Measurements from ENCODE around the gene PLA2G4F.

GRCh38 chr15:42171122-42171521 is 14.7 kb upstream of the PLA2G4F start:
- TF ChIP-seq, protein P1, sequence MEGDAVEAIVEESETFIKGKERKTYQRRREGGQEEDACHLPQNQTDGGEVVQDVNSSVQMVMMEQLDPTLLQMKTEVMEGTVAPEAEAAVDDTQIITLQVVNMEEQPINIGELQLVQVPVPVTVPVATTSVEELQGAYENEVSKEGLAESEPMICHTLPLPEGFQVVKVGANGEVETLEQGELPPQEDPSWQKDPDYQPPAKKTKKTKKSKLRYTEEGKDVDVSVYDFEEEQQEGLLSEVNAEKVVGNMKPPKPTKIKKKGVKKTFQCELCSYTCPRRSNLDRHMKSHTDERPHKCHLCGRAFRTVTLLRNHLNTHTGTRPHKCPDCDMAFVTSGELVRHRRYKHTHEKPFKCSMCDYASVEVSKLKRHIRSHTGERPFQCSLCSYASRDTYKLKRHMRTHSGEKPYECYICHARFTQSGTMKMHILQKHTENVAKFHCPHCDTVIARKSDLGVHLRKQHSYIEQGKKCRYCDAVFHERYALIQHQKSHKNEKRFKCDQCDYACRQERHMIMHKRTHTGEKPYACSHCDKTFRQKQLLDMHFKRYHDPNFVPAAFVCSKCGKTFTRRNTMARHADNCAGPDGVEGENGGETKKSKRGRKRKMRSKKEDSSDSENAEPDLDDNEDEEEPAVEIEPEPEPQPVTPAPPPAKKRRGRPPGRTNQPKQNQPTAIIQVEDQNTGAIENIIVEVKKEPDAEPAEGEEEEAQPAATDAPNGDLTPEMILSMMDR (IDR thresholded peaks at IDR 0.05 in 8 of 11, conservative IDR thresholded peaks at IDR 0.05 in 3 of 11): no peak
- TF ChIP-seq POLR2AphosphoS5 (IDR thresholded peaks at IDR 0.05): no peak
- no peak for TF ChIP-seq POLR2A (IDR thresholded peaks at IDR 0.05)
